HG03135 (cell line): Measurements from ENCODE around the gene TSHZ2.
A peak's percentile ranks its signal among the peaks of the same experiment; 100 is the strongest.

ENCODE experiments used
- ATAC-seq: cut with Tn5 transposase; IDR thresholded peaks from one replicate; pipeline ENCODE4 v1.9.1; 2021; ENCODE audit warnings: mild to moderate bottlenecking, moderate library complexity; ENCODE audit not compliant: unreplicated experiment

The TSHZ2 gene

GRCh38 chr20:53154540-53154939 is 182.4 kb downstream of the TSHZ2 start:
- ATAC-seq: no peak

GRCh38 chr20:53157443-53158408 is 185.6 kb downstream of the TSHZ2 start:
- ATAC-seq: peak; percentile 58

GRCh38 chr20:53159160-53159559 is 187.0 kb downstream of the TSHZ2 start:
- no peak for ATAC-seq

- no peak for ATAC-seq
These were observed 188.9 kb downstream of the TSHZ2 start for GRCh38 chr20:53161073-53161472.

GRCh38 chr20:53161473-53161872 is 189.3 kb downstream of the TSHZ2 start:
- no peak for ATAC-seq

GRCh38 chr20:53162251-53162835 is 190.2 kb downstream of the TSHZ2 start:
- ATAC-seq: no peak

GRCh38 chr20:53163486-53163885 is 191.3 kb downstream of the TSHZ2 start:
- no peak for ATAC-seq

- ATAC-seq: no peak
These were observed 191.9 kb downstream of the TSHZ2 start for GRCh38 chr20:53164072-53164471.

GRCh38 chr20:53165452-53165851 is 193.3 kb downstream of the TSHZ2 start:
- no peak for ATAC-seq

GRCh38 chr20:53168491-53168890 is 196.3 kb downstream of the TSHZ2 start:
- ATAC-seq: no peak

- ATAC-seq: no peak
These were observed 198.0 kb downstream of the TSHZ2 start for GRCh38 chr20:53170196-53170595.

- ATAC-seq: no peak
These were observed 198.9 kb downstream of the TSHZ2 start for GRCh38 chr20:53171065-53171464.

GRCh38 chr20:53174454-53174853 is 202.3 kb downstream of the TSHZ2 start:
- no peak for ATAC-seq

GRCh38 chr20:53175135-53175780 is 203.1 kb downstream of the TSHZ2 start:
- ATAC-seq: no peak

- ATAC-seq: no peak
These were observed 204.0 kb downstream of the TSHZ2 start for GRCh38 chr20:53176134-53176533.

GRCh38 chr20:53177687-53178086 is 205.5 kb downstream of the TSHZ2 start:
- no peak for ATAC-seq

- ATAC-seq: no peak
These were observed 207.6 kb downstream of the TSHZ2 start for GRCh38 chr20:53179749-53180148.

- no peak for ATAC-seq
These were observed 208.8 kb downstream of the TSHZ2 start for GRCh38 chr20:53180928-53181362.

GRCh38 chr20:53181866-53182376 is 209.8 kb downstream of the TSHZ2 start:
- no peak for ATAC-seq

- ATAC-seq: no peak
These were observed 211.0 kb downstream of the TSHZ2 start for GRCh38 chr20:53183181-53183580.

- no peak for ATAC-seq
These were observed 214.5 kb downstream of the TSHZ2 start for GRCh38 chr20:53186635-53187034.
